ENCODE results near the gene FOXK1.

FOXK1 gene

DNA sequence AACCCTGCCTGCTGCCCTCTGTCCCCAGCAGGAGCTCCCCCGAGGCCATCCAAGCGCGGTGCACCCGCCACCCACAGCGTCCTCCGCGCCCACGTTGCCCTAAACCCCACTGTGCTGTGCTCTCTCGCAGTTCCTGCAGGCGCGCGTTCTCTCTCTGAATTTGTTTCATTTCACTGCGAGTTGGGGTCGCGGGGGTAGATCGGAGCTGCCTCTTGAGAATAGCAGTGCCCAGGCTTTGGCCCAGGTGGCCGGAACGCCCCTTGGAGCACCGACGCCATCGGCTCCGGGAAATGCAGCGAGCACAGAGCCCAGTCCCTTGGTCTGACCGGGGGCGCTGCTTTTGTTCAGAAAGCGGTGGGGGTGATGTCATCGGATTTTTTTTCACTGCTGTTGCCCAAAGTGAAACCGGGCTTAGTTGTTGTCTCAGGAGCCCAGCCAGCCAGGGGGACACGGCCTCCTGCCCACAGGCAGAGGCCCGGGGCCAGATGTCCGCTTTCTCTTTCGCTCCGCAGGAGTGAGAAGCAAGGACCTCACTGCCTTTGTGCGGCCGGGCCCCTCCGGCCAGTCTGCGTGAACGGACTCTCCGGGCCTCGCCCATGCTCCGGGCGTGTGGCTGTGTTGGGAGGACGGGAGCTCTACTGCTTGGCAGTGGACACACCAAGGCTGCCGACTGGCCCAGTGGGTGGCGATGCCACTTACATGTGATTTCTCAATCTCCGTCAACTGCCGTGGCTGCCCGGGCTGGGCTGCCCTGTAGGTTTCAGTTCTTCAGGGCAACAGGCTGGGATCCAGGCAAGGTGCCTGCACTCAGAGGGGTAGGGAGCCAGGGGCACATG is 43.1 kb downstream of the FOXK1 start:
- H3K4me1 ChIP-seq (ENCODE audit: insufficient read depth, low read length): peaks cover 11% of the 10 kb centered on the region; the same call in 1 of the 2 replicates
- H3K9me3 ChIP-seq (ENCODE audit: insufficient read depth, low read depth, low read length): no peaks in the 10 kb centered on the region
- no peaks in the 10 kb centered on the region for H3K27me3 ChIP-seq (ENCODE audit: insufficient read depth, low read length)
- peak overlapping the region; percentile 45 for H3K4me3 ChIP-seq (ENCODE audit: low read length)
- peak overlapping the region; percentile 52; the same call in 1 of the 2 replicates for H3K9ac ChIP-seq (ENCODE audit: low read depth, low read length)
- no peaks in the 10 kb centered on the region for H3K36me3 ChIP-seq (ENCODE audit: insufficient read depth, low read length)
- 31% methylated on average over 48 of the region's 48 CpGs for WGBS
- H3K27ac ChIP-seq (ENCODE audit: low read depth, low read length): peak overlapping the region; percentile 58

DNA sequence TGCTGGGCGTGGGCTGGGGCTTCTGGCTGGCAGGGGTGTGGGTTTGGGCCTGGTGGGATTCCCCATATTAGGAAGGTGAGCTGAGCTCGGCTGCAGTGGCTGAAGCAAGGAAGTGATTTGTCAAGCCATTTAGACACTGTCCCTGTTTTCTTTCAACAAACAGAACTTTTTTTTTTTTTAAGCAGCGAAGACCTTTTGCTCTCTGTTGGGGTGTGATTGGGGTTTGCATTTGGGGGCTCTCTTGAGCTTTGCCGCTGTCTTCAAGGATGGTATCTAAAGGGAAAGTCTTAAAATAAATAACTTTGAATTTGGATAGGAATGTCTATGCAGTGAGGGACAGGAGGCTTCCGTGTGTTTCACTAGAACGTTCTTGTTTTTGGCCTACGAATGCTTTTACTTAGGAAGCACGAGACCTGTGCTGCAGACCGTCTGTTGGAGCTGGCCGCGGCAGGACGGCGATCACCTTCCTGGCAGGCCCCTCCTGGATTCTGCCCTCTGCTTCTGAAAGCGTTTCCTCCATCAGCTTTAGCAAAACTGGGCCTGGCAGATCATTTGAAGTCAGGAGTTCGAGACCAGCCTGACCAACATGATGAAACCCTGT is 43.9 kb downstream of the FOXK1 start:
- Histone ChIP-seq H3K4me1 (ENCODE audit: insufficient read depth, low read length) (peaks cover 11% of the 10 kb centered on the region; the same call in 1 of the 2 replicates), H3K9ac (ENCODE audit: low read depth, low read length) (no peak overlapping the region; the same call in 1 of the 2 replicates), H3K27ac (ENCODE audit: low read depth, low read length) (peak overlapping the region; percentile 48; the same call in 1 of the 2 replicates), H3K9me3 (ENCODE audit: insufficient read depth, low read depth, low read length) (no peaks in the 10 kb centered on the region), H3K4me3 (ENCODE audit: low read length) (no peak overlapping the region), H3K27me3 (ENCODE audit: insufficient read depth, low read length) (no peaks in the 10 kb centered on the region), H3K36me3 (ENCODE audit: insufficient read depth, low read length) (no peaks in the 10 kb centered on the region)
- WGBS: 86% methylated on average over 15 of the region's 15 CpGs

DNA sequence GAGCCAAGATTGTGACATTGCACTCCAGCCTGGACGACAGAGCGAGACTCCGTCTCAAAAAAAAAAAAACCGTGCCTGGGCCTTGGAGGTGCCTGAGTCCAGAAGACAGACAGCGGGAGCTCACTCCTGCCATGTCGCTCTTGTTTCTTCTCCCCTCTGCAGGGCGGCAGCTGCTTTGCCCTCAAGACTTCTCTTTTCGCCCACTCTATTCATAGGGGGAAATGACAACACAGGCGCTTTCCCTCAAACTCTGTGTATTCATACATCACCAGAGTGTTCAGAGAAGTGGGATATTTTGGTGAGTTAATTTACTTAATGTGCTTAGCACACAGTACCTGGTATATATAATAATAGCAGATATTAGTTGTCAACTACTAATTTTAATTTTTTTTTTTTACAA is 44.5 kb downstream of the FOXK1 start:
- no peak overlapping the region for H3K27ac ChIP-seq (ENCODE audit: low read depth, low read length)
- no peaks in the 10 kb centered on the region for H3K36me3 ChIP-seq (ENCODE audit: insufficient read depth, low read length)
- H3K4me1 ChIP-seq (ENCODE audit: insufficient read depth, low read length): peaks cover 11% of the 10 kb centered on the region; the same call in 1 of the 2 replicates
- H3K9ac ChIP-seq (ENCODE audit: low read depth, low read length): no peak overlapping the region
- 95% methylated on average over 9 of the region's 9 CpGs for WGBS
- no peak overlapping the region for H3K4me3 ChIP-seq (ENCODE audit: low read length)
- H3K9me3 ChIP-seq (ENCODE audit: insufficient read depth, low read depth, low read length): no peaks in the 10 kb centered on the region
- H3K27me3 ChIP-seq (ENCODE audit: insufficient read depth, low read length): no peaks in the 10 kb centered on the region

DNA sequence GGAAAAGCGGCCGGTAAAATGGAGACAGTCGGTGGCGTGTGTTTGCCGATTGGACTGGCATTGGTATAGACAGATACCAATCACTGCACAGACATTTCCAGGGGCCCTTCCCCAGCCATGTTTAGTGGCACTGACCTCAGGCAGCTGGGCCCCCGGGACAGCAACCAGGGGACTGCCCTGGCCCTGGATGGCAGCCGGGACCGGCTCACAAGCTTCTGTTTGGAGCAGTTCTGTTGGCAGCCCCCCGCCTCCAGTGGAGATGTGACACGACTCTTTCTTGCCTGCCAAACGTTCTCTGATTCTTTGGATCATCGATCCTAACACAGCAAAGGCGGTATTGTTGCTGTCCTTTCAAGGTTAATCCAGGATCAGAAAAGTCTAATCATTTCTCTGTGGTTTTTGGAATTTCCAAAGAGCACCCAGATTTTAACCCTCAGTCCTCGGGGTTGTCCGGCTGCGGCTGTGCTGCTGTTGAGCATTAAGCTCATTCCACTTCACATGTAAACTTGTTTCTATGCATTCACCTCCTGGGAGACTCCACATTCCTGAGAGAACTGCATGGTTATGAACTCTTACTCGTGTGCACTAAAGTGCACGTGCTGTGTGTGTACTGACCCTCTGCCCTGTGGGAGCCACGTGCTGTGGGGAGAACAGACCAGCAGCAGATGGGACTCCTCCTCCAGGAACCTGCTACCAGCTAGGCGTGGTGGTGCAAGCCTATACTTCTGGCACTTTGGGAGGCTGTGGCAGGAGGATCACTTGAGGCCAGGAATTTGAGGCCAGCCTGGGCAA is 46.0 kb downstream of the FOXK1 start:
- Histone ChIP-seq H3K4me3 (ENCODE audit: low read length) (no peak overlapping the region), H3K27ac (ENCODE audit: low read depth, low read length) (no peak overlapping the region), H3K4me1 (ENCODE audit: insufficient read depth, low read length) (peaks cover 11% of the 10 kb centered on the region; the same call in 1 of the 2 replicates), H3K36me3 (ENCODE audit: insufficient read depth, low read length) (no peaks in the 10 kb centered on the region), H3K9me3 (ENCODE audit: insufficient read depth, low read depth, low read length) (no peaks in the 10 kb centered on the region), H3K9ac (ENCODE audit: low read depth, low read length) (no peak overlapping the region), H3K27me3 (ENCODE audit: insufficient read depth, low read length) (no peaks in the 10 kb centered on the region)
- 95% methylated on average over 20 of the region's 20 CpGs for WGBS

DNA sequence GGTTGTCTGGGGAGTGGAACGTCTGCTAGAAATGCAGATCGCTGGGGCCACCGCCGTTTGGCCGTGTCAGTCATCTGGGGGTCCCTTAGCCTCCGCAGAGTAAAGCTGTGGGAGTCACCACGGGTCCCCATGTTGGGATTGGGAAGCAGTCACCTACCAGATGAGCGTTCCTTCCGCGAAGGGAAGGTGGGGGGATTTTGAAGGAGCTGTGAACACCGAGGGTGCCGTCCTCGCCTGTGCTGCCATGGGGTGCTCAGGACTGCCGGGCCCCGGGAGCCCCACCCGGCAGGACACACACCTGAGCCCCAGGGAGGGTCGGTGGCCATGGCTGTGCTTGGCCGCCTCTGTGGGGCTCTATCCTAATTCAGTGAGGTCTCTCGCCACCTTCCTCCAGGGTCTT is 47.2 kb downstream of the FOXK1 start:
- Histone ChIP-seq H3K4me3 (ENCODE audit: low read length) (no peak overlapping the region), H3K4me1 (ENCODE audit: insufficient read depth, low read length) (peaks cover 11% of the 10 kb centered on the region; the same call in 1 of the 2 replicates), H3K9me3 (ENCODE audit: insufficient read depth, low read depth, low read length) (no peaks in the 10 kb centered on the region), H3K27me3 (ENCODE audit: insufficient read depth, low read length) (no peaks in the 10 kb centered on the region), H3K36me3 (ENCODE audit: insufficient read depth, low read length) (no peaks in the 10 kb centered on the region), H3K27ac (ENCODE audit: low read depth, low read length) (no peak overlapping the region), H3K9ac (ENCODE audit: low read depth, low read length) (no peak overlapping the region)
- WGBS: 90% methylated on average over 19 of the region's 19 CpGs

DNA sequence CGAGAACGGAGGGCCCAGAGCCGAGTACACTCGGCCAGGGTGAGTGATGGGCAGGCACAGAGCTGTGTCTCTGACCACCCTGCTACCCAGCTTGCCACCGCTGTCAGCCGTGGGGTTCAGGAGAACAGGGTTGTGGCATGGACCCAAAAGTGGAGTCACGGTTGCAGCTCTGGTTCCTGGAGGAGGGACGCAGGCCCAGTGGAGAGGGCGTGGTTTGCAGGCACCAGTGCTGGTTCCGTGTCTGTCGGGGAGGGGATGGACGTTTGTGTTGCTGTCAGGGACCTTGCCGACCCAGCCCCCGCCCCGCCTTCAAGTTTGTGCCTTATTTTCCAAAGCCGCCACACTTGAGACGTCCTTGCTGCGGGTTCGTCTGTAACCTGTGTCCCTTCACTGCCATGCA is 48.2 kb downstream of the FOXK1 start:
- H3K27ac ChIP-seq (ENCODE audit: low read depth, low read length): no peak overlapping the region

DNA sequence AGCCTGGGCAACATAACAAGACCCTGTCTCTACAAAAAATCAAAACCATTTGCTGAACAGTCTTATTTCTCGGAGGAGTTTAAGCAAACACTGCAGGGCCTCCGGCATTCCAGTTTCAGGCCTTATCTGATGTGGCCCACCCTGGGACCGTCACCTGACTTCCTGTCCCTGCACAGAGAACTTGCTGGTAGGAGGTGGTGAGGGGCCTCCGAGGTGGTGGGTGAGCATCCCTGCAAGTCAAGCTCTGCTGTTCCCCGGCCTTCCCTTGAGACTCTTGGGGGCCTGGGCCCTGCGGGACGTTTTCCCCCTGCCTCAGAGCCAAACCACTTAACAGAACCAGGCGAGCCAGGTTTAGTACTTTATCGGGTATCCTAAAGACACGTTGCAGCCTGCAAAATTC is 48.9 kb downstream of the FOXK1 start:
- Histone ChIP-seq H3K9ac (ENCODE audit: low read depth, low read length) (no peak overlapping the region), H3K36me3 (ENCODE audit: insufficient read depth, low read length) (no peaks in the 10 kb centered on the region), H3K27ac (ENCODE audit: low read depth, low read length) (no peak overlapping the region), H3K9me3 (ENCODE audit: insufficient read depth, low read depth, low read length) (no peaks in the 10 kb centered on the region), H3K27me3 (ENCODE audit: insufficient read depth, low read length) (no peaks in the 10 kb centered on the region), H3K4me3 (ENCODE audit: low read length) (no peak overlapping the region), H3K4me1 (ENCODE audit: insufficient read depth, low read length) (0 out of 2 replicates have a peak, but pooled peaks cover 1% of the 10 kb centered on the region)
- 91% methylated on average over 10 of the region's 10 CpGs for WGBS

More for the DNA sequence above, 48.2 kb downstream of the FOXK1 start:
- no peak overlapping the region for H3K4me3 ChIP-seq (ENCODE audit: low read length)
- no peak overlapping the region for H3K9ac ChIP-seq (ENCODE audit: low read depth, low read length)
- no peaks in the 10 kb centered on the region for H3K9me3 ChIP-seq (ENCODE audit: insufficient read depth, low read depth, low read length)
- H3K36me3 ChIP-seq (ENCODE audit: insufficient read depth, low read length): no peaks in the 10 kb centered on the region
- H3K27me3 ChIP-seq (ENCODE audit: insufficient read depth, low read length): no peaks in the 10 kb centered on the region
- peaks cover 6% of the 10 kb centered on the region; the same call in 1 of the 2 replicates for H3K4me1 ChIP-seq (ENCODE audit: insufficient read depth, low read length)
- 90% methylated on average over 19 of the region's 19 CpGs for WGBS

DNA sequence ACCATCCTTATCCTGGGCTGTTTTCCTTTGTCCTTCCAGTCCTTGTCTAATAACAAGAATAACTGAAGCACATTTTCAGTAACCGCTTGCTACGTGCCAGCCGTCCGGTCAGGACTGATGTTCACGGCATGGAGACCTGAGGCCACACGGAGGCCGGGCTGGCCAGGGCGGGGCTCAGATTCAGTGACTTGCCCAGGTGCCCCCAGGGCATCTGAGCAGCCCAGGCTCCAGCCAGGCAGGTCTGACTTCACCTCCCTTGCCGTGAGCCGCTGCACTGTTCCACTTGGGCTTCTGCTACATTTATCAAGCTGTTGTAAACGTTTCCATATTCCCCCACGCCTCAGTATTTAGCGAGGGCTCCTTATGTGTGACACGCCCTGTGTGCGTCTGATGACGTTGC is 49.7 kb downstream of the FOXK1 start:
- Histone ChIP-seq H3K27me3 (ENCODE audit: insufficient read depth, low read length) (no peaks in the 10 kb centered on the region), H3K4me1 (ENCODE audit: insufficient read depth, low read length) (no peaks in the 10 kb centered on the region), H3K9ac (ENCODE audit: low read depth, low read length) (no peak overlapping the region), H3K36me3 (ENCODE audit: insufficient read depth, low read length) (no peaks in the 10 kb centered on the region), H3K27ac (ENCODE audit: low read depth, low read length) (no peak overlapping the region), H3K4me3 (ENCODE audit: low read length) (no peak overlapping the region), H3K9me3 (ENCODE audit: insufficient read depth, low read depth, low read length) (no peaks in the 10 kb centered on the region)
- 95% methylated on average over 16 of the region's 16 CpGs for WGBS

DNA sequence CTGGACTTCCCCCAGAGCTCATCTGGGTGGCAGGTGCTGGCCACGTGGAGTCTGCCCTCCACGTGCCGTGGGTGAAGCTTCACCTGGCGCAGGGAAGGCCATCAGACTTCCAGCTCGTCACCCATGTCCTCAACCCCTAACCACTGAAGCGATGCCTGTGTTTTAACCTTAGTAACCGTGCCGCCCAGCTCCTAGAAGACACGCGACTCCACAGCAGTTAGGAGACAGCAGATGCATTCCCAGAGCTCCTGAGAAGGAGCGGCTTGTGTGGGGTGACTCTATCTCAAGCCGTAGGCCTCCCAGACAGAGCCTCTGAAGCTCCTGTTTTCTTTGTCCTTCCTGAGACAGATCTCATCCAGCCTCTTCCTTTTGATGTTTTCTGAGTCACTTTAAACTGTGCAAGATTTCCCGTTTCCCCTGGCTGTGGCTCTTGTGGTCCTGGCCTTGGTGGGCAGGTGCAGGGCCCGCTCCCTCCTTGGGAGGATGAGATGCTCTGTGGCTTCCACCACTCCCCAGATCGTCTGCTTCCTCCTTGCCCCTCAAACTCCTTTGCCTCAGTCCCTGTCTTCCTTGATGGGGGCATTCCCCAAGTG is 51.9 kb downstream of the FOXK1 start:
- no peak overlapping the region for H3K9ac ChIP-seq (ENCODE audit: low read depth, low read length)
- peaks cover 8% of the 10 kb centered on the region for H3K4me1 ChIP-seq (ENCODE audit: insufficient read depth, low read length)
- no peaks in the 10 kb centered on the region for H3K36me3 ChIP-seq (ENCODE audit: insufficient read depth, low read length)
- H3K27me3 ChIP-seq (ENCODE audit: insufficient read depth, low read length): peaks cover 5% of the 10 kb centered on the region; the same call in 1 of the 2 replicates
- WGBS: 95% methylated on average over 15 of the region's 15 CpGs
- no peaks in the 10 kb centered on the region for H3K9me3 ChIP-seq (ENCODE audit: insufficient read depth, low read depth, low read length)
- H3K4me3 ChIP-seq (ENCODE audit: low read length): no peak overlapping the region
- no peak overlapping the region for H3K27ac ChIP-seq (ENCODE audit: low read depth, low read length)

DNA sequence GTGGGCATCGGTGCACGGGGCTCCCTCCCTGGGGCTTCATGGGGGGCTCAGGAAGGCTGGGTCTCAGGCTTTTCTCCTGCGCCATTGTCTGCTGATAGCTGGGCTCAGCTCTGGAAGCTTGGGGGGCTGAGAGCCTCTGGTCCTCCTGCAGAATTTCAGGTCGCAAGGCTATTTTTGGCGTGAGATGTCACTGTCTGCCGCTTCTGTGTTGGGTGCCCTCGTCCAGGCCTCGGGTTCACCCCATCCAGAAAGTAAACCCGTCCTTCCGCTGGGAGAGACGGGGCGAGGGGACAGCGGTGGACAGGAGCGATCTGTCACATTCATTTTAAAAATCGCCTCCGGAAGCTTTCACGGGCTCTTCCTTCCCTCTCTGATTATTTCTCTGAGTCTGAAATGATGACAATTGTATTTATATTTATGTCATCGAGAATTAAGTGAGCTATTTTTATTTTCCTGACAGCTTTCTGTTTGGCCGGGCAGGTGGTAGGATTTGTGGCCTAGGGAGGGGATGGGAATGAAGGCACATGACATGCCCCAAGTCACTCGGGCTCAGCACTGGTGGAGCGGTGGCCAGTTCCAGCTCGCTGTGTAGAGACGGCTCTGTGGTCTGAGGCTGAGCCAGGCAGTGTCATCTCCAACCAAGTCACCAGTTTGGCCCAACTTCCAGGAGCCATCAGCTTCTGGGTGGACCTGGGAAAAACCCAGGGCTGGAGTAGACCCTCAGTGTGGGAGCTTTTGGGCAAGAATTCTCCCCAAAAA is 52.7 kb downstream of the FOXK1 start:
- H3K4me3 ChIP-seq (ENCODE audit: low read length): no peak overlapping the region
- no peak overlapping the region for H3K27ac ChIP-seq (ENCODE audit: low read depth, low read length)
- no peak overlapping the region for H3K9ac ChIP-seq (ENCODE audit: low read depth, low read length)
- peaks cover 13% of the 10 kb centered on the region for H3K4me1 ChIP-seq (ENCODE audit: insufficient read depth, low read length)
- no peaks in the 10 kb centered on the region for H3K9me3 ChIP-seq (ENCODE audit: insufficient read depth, low read depth, low read length)
- H3K36me3 ChIP-seq (ENCODE audit: insufficient read depth, low read length): no peaks in the 10 kb centered on the region
- 97% methylated on average over 23 of the region's 23 CpGs for WGBS
- H3K27me3 ChIP-seq (ENCODE audit: insufficient read depth, low read length): peaks cover 12% of the 10 kb centered on the region

Data from HUES64 (cell line).